Neuronal stem cell (in vitro differentiated cells): Measurements from ENCODE around the gene DNAJB2.

Experiments
- DNase-seq: peaks from one replicate; pipeline ENCODE4 v3.0.0-alpha.2; 2013; ENCODE audit warnings: low spot score
- H2AFZ ChIP-seq: one replicate; pipeline ENCODE4 v1.6.1; 2013; ENCODE audit warnings: mild to moderate bottlenecking, low read length, inconsistent platforms
- H2AK5ac ChIP-seq: 2 replicates; pipeline ENCODE4 v1.6.1; 2013; ENCODE audit warnings: low read depth, mild to moderate bottlenecking, inconsistent platforms, low read length, moderate library complexity, mixed read lengths
- H2BK120ac ChIP-seq: 2 replicates; pipeline ENCODE4 v1.6.1; 2013; ENCODE audit warnings: low read depth, mild to moderate bottlenecking, inconsistent platforms, low read length, moderate library complexity, mixed read lengths
- H2BK12ac ChIP-seq: one replicate; pipeline ENCODE4 v1.6.1; 2013; ENCODE audit warnings: low read length, inconsistent platforms
- H2BK15ac ChIP-seq: 2 replicates; pipeline ENCODE4 v1.6.1; 2013; ENCODE audit warnings: mild to moderate bottlenecking, low read length, inconsistent platforms, mixed read lengths
- H2BK5ac ChIP-seq: one replicate; pipeline ENCODE4 v1.6.1; 2013; ENCODE audit warnings: inconsistent platforms, mild to moderate bottlenecking, low read length, moderate library complexity
- H3K14ac ChIP-seq: one replicate; pipeline ENCODE4 v1.6.1; 2013; ENCODE audit warnings: low read length, inconsistent platforms
- H3K18ac ChIP-seq: 2 replicates; pipeline ENCODE4 v1.6.1; 2013; ENCODE audit warnings: low read length, inconsistent platforms
- H3K23ac ChIP-seq: 2 replicates; pipeline ENCODE4 v1.6.1; 2013; ENCODE audit warnings: low read depth, mild to moderate bottlenecking, mixed read lengths, low read length, inconsistent platforms; ENCODE audit not compliant: poor library complexity
- H3K27ac ChIP-seq: replicated peaks from 3 replicates; pipeline ENCODE4 v1.5.1; 2013; ENCODE audit warnings: low read length, inconsistent platforms
- H3K27me3 ChIP-seq, 3 experiments: 2 replicates each; pipeline ENCODE4 v1.6.1; 2013; ENCODE audit warnings: low read length in 3 of 3, mild to moderate bottlenecking in 2 of 3, inconsistent platforms in 1 of 3, low read depth in 1 of 3, mixed read lengths in 1 of 3, moderate library complexity in 1 of 3; ENCODE audit not compliant: control insufficient read depth in 3 of 3, insufficient read depth in 3 of 3
- H3K36me3 ChIP-seq, 2 donors: replicated peaks in 1 of 2; 2 replicates each; pipeline ENCODE4 v1.6.1; 2013; ENCODE audit warnings: low read length in 2 of 2; ENCODE audit not compliant: control insufficient read depth in 2 of 2, insufficient read depth in 2 of 2
- H3K4ac ChIP-seq: 2 replicates; pipeline ENCODE4 v1.6.1; 2013; ENCODE audit warnings: inconsistent platforms, mild to moderate bottlenecking, low read length, moderate library complexity
- H3K4me1 ChIP-seq, 2 donors: 1 replicate in 1 of 2; 2 replicates in 1 of 2; pipeline ENCODE4 v1.6.1; 2013; ENCODE audit warnings: low read length in 2 of 2, low read depth in 1 of 2; ENCODE audit not compliant: control insufficient read depth in 2 of 2, insufficient read depth in 1 of 2
- H3K4me2 ChIP-seq: one replicate; pipeline ENCODE4 v1.6.1; 2013; ENCODE audit warnings: mild to moderate bottlenecking, low read length, inconsistent platforms; ENCODE audit not compliant: insufficient read depth, poor library complexity, severe bottlenecking
- H3K4me3 ChIP-seq, 2 donors: 2 replicates each; pipeline ENCODE4 v1.5.1; 2013; ENCODE audit warnings: low read length in 2 of 2, mild to moderate bottlenecking in 2 of 2, inconsistent platforms in 1 of 2, moderate library complexity in 1 of 2
- H3K79me1 ChIP-seq: one replicate; pipeline ENCODE4 v1.6.1; 2013; ENCODE audit warnings: low read depth, mild to moderate bottlenecking, inconsistent platforms, low read length, moderate library complexity
- H3K9ac ChIP-seq: one replicate; pipeline ENCODE4 v1.6.1; 2013; ENCODE audit warnings: mild to moderate bottlenecking, low read depth, low read length, inconsistent platforms; ENCODE audit not compliant: poor library complexity
- H3K9me3 ChIP-seq, 2 donors: replicated peaks in 1 of 2; 2 replicates each; pipeline versions ENCODE3 to v1.6.1; 2013; ENCODE audit warnings: low read length in 2 of 2, mild to moderate bottlenecking in 2 of 2, inconsistent platforms in 1 of 2, low read depth in 1 of 2, mixed read lengths in 1 of 2, moderate library complexity in 1 of 2; ENCODE audit not compliant: control insufficient read depth in 2 of 2, insufficient read depth in 1 of 2
- H4K8ac ChIP-seq: one replicate; pipeline ENCODE4 v1.6.1; 2013; ENCODE audit warnings: low read depth, mild to moderate bottlenecking, inconsistent platforms, low read length, moderate library complexity
- H4K91ac ChIP-seq: one replicate; pipeline ENCODE4 v1.6.1; 2013; ENCODE audit warnings: low read length, low read depth, mild to moderate bottlenecking, inconsistent platforms; ENCODE audit not compliant: poor library complexity
- WGBS, 2 donors: extraction: QIAGEN DNeasy Blood & Tissue Kit; methylation state at CpG; one replicate each; pipeline ENCODE4 v1.1.7; 2013; ENCODE audit warnings: missing lambda C conversion rate in 2 of 2, mixed read lengths in 1 of 2; ENCODE audit not compliant: insufficient read length in 2 of 2, insufficient replicate concordance in 1 of 2; ENCODE audit errors: extremely low coverage in 2 of 2; 5-methylcytosine and 5-hydroxymethylcytosine counted together

Gene DNAJB2

GRCh38 chr2:219290381-219291171 is 11.4 kb downstream of the DNAJB2 start:
- Histone ChIP-seq H3K27ac (no peak overlapping the region), H3K27me3 (peaks cover 0 to 10% (median 0%) of the 10 kb centered on the region in 3 experiments), H3K36me3 (no peaks in the 10 kb centered on the region), H3K4me1 (peaks cover 9 to 10% of the 10 kb centered on the region in 2 donors), H3K14ac (no peak overlapping the region), H2BK15ac (peak overlapping the region; percentile 93), H3K9ac (peak overlapping the region; percentile 66), H3K4me2 (no peak overlapping the region), H2AK5ac (peak overlapping the region; percentile 74), H3K18ac (peak overlapping the region; percentile 71), H4K91ac (no peak overlapping the region), H2AFZ (no peak overlapping the region), H2BK120ac (peak overlapping the region; percentile 40), H4K8ac (no peak overlapping the region), H3K9me3 (peaks cover 0 to 2% of the 10 kb centered on the region in 2 donors), H3K79me1 (peaks cover 3% of the 10 kb centered on the region), H3K4me3 (no peak overlapping the region), H3K23ac (no peak overlapping the region), H2BK12ac (no peak overlapping the region), H3K4ac (no peak overlapping the region), H2BK5ac (no peak overlapping the region)
- DNase-seq = no peak
- no CpG with 5 or more reads among the region's 16 CpGs for WGBS, 2 donors

- H3K4me2 ChIP-seq = no peak overlapping the region
- no peak overlapping the region for H3K14ac ChIP-seq
- H2BK15ac ChIP-seq = no peak overlapping the region
- no peak overlapping the region for H3K9ac ChIP-seq
- H2BK5ac ChIP-seq = no peak overlapping the region
- H2BK12ac ChIP-seq = no peak overlapping the region
- H3K23ac ChIP-seq = no peak overlapping the region
- H3K9me3 ChIP-seq = peaks cover 0 to 2% of the 10 kb centered on the region in 2 donors
- no peak overlapping the region for H4K91ac ChIP-seq
- peaks cover 0 to 10% (median 0%) of the 10 kb centered on the region in 3 experiments for H3K27me3 ChIP-seq
- no peak overlapping the region for H3K4me3 ChIP-seq
- H3K79me1 ChIP-seq = peaks cover 2% of the 10 kb centered on the region
- H4K8ac ChIP-seq = no peak overlapping the region
- no peak overlapping the region for H2AFZ ChIP-seq
- no peak overlapping the region for H3K18ac ChIP-seq
- H3K4ac ChIP-seq = no peak overlapping the region
- DNase-seq = no peak
- H3K36me3 ChIP-seq = no peaks in the 10 kb centered on the region
- H3K27ac ChIP-seq = no peak overlapping the region
- no peak overlapping the region for H2AK5ac ChIP-seq
- H2BK120ac ChIP-seq = no peak overlapping the region
- peaks cover 7 to 8% of the 10 kb centered on the region in 2 donors for H3K4me1 ChIP-seq
- no CpG with 5 or more reads among the region's 7 CpGs for WGBS, 2 donors
Observed at GRCh38 chr2:219291394-219291793, 12.2 kb downstream of the DNAJB2 start.

- peaks cover 0 to 2% of the 10 kb centered on the region in 2 donors for H3K9me3 ChIP-seq
- no peak overlapping the region for H3K18ac ChIP-seq
- no peak overlapping the region for H4K91ac ChIP-seq
- H4K8ac ChIP-seq = no peak overlapping the region
- no peak overlapping the region for H2BK5ac ChIP-seq
- no CpG with 5 or more reads among the region's 4 CpGs for WGBS, 2 donors
- H2BK12ac ChIP-seq = no peak overlapping the region
- no peak overlapping the region for H2BK15ac ChIP-seq
- no peak overlapping the region for H3K4ac ChIP-seq
- H3K27me3 ChIP-seq = peaks cover 0 to 10% (median 0%) of the 10 kb centered on the region in 3 experiments
- no peak overlapping the region for H3K9ac ChIP-seq
- H3K14ac ChIP-seq = no peak overlapping the region
- no peak overlapping the region for H3K23ac ChIP-seq
- no peak overlapping the region for H2BK120ac ChIP-seq
- H3K36me3 ChIP-seq = no peaks in the 10 kb centered on the region
- H2AFZ ChIP-seq = no peak overlapping the region
- no peak for DNase-seq
- H3K4me1 ChIP-seq = peaks cover 2 to 5% of the 10 kb centered on the region in 2 donors
- no peak overlapping the region for H3K27ac ChIP-seq
- no peak overlapping the region for H3K4me3 ChIP-seq
- no peak overlapping the region for H2AK5ac ChIP-seq
- no peak overlapping the region for H3K4me2 ChIP-seq
- H3K79me1 ChIP-seq = no peaks in the 10 kb centered on the region
Observed at GRCh38 chr2:219291910-219292490, 12.8 kb downstream of the DNAJB2 start.

- no peak overlapping the region for H3K23ac ChIP-seq
Observed at GRCh38 chr2:219292616-219293015, 13.4 kb downstream of the DNAJB2 start.

More at GRCh38 chr2:219292616-219293015, 13.4 kb downstream of the DNAJB2 start:
- Histone ChIP-seq H3K4me2 (no peak overlapping the region), H3K27ac (no peak overlapping the region), H3K79me1 (no peaks in the 10 kb centered on the region), H2BK12ac (no peak overlapping the region), H3K9ac (no peak overlapping the region), H2BK120ac (no peak overlapping the region), H3K18ac (no peak overlapping the region), H4K91ac (no peak overlapping the region), H2AK5ac (no peak overlapping the region), H3K4ac (no peak overlapping the region), H2BK15ac (no peak overlapping the region), H2BK5ac (no peak overlapping the region), H3K27me3 (peaks cover 0 to 13% (median 0%) of the 10 kb centered on the region in 3 experiments), H3K4me1 (peaks cover 2 to 5% of the 10 kb centered on the region in 2 donors), H4K8ac (no peak overlapping the region), H3K36me3 (no peaks in the 10 kb centered on the region), H3K4me3 (no peak overlapping the region), H2AFZ (no peak overlapping the region), H3K9me3 (peaks cover 0 to 2% of the 10 kb centered on the region in 2 donors), H3K14ac (no peak overlapping the region)
- DNase-seq = no peak
- no CpG with 5 or more reads among the region's 9 CpGs for WGBS, 2 donors
